ENCODE results near the gene PCNX4.

The PCNX4 gene

GRCh38 chr14:60154671-60155070, 62.9 kb downstream of the PCNX4 start:
- Histone ChIP-seq H3K36me3 (ENCODE audit: insufficient read depth, low read length) (peaks cover 15% of the 10 kb centered on the region), H2AFZ (ENCODE audit: low read depth, low read length) (no peak overlapping the region), H3K79me2 (ENCODE audit: insufficient read depth, low read length) (peaks cover 4% of the 10 kb centered on the region; the same call in 1 of the 2 replicates), H3K9me3 (ENCODE audit: insufficient read depth, low read length, severe bottlenecking) (no peaks in the 10 kb centered on the region), H3K27me3 (ENCODE audit: insufficient read depth, low read length, poor library complexity) (no peaks in the 10 kb centered on the region), H3K27ac (ENCODE audit: low read length) (no peak overlapping the region), H3K4me2 (ENCODE audit: insufficient read depth, low read length) (no peak overlapping the region), H3K4me3 (ENCODE audit: low read depth in 1 of 2, low read length in 2 of 2) (no peak overlapping the region), H3K4me1 (ENCODE audit: insufficient read depth, low read length) (peaks cover 40% of the 10 kb centered on the region), H4K20me1 (ENCODE audit: insufficient read depth, low read length) (no peaks in the 10 kb centered on the region), H3K9ac (ENCODE audit: low read depth, low read length) (no peak overlapping the region)
- ATAC-seq (ENCODE audit: insufficient read depth, low read depth), result no peak
- TF ChIP-seq EZH2 (IDR thresholded peaks at IDR 0.05; ENCODE audit: borderline replicate concordance, low read depth, low read length, severe bottlenecking), result no peak
- TF ChIP-seq, protein P1, sequence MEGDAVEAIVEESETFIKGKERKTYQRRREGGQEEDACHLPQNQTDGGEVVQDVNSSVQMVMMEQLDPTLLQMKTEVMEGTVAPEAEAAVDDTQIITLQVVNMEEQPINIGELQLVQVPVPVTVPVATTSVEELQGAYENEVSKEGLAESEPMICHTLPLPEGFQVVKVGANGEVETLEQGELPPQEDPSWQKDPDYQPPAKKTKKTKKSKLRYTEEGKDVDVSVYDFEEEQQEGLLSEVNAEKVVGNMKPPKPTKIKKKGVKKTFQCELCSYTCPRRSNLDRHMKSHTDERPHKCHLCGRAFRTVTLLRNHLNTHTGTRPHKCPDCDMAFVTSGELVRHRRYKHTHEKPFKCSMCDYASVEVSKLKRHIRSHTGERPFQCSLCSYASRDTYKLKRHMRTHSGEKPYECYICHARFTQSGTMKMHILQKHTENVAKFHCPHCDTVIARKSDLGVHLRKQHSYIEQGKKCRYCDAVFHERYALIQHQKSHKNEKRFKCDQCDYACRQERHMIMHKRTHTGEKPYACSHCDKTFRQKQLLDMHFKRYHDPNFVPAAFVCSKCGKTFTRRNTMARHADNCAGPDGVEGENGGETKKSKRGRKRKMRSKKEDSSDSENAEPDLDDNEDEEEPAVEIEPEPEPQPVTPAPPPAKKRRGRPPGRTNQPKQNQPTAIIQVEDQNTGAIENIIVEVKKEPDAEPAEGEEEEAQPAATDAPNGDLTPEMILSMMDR (IDR thresholded peaks at IDR 0.05; ENCODE audit: borderline replicate concordance, extremely low read depth, low read length, poor library complexity, severe bottlenecking), result no peak
- no peak for DNase-seq

- DNase-seq (no peak), ATAC-seq (ENCODE audit: insufficient read depth, low read depth) (no peak)
- Histone ChIP-seq H3K36me3 (ENCODE audit: insufficient read depth, low read length) (peaks cover 6% of the 10 kb centered on the region; the same call in 1 of the 2 replicates), H3K27me3 (ENCODE audit: insufficient read depth, low read length, poor library complexity) (peaks cover 3% of the 10 kb centered on the region), H3K27ac (ENCODE audit: low read length) (no peak overlapping the region), H3K4me2 (ENCODE audit: insufficient read depth, low read length) (no peak overlapping the region), H3K4me1 (ENCODE audit: insufficient read depth, low read length) (peaks cover 14% of the 10 kb centered on the region), H2AFZ (ENCODE audit: low read depth, low read length) (no peak overlapping the region), H3K79me2 (ENCODE audit: insufficient read depth, low read length) (peaks cover 14% of the 10 kb centered on the region), H3K4me3 (ENCODE audit: low read depth in 1 of 2, low read length in 2 of 2) (no peak overlapping the region), H3K9ac (ENCODE audit: low read depth, low read length) (no peak overlapping the region), H3K9me3 (ENCODE audit: insufficient read depth, low read length, severe bottlenecking) (no peaks in the 10 kb centered on the region), H4K20me1 (ENCODE audit: insufficient read depth, low read length) (no peaks in the 10 kb centered on the region)
- TF ChIP-seq, protein P1 (IDR thresholded peaks at IDR 0.05; ENCODE audit: borderline replicate concordance, extremely low read depth, low read length, poor library complexity, severe bottlenecking), result no peak
- TF ChIP-seq EZH2 (IDR thresholded peaks at IDR 0.05; ENCODE audit: borderline replicate concordance, low read depth, low read length, severe bottlenecking), result no peak
Observed at GRCh38 chr14:60160422-60160821, 68.7 kb downstream of the PCNX4 start.

- Histone ChIP-seq H3K79me2 (ENCODE audit: insufficient read depth, low read length) (peaks cover 14% of the 10 kb centered on the region), H4K20me1 (ENCODE audit: insufficient read depth, low read length) (no peaks in the 10 kb centered on the region), H3K36me3 (ENCODE audit: insufficient read depth, low read length) (peaks cover 6% of the 10 kb centered on the region; the same call in 1 of the 2 replicates), H3K9ac (ENCODE audit: low read depth, low read length) (no peak overlapping the region), H3K4me3 (ENCODE audit: low read depth in 1 of 2, low read length in 2 of 2) (no peak overlapping the region), H3K9me3 (ENCODE audit: insufficient read depth, low read length, severe bottlenecking) (no peaks in the 10 kb centered on the region), H3K27ac (ENCODE audit: low read length) (no peak overlapping the region), H3K27me3 (ENCODE audit: insufficient read depth, low read length, poor library complexity) (peaks cover 9% of the 10 kb centered on the region), H3K4me2 (ENCODE audit: insufficient read depth, low read length) (no peak overlapping the region), H3K4me1 (ENCODE audit: insufficient read depth, low read length) (peaks cover 21% of the 10 kb centered on the region), H2AFZ (ENCODE audit: low read depth, low read length) (no peak overlapping the region)
- DNase-seq, result no peak
- ATAC-seq (ENCODE audit: insufficient read depth, low read depth), result no peak
- TF ChIP-seq, protein P1 (IDR thresholded peaks at IDR 0.05; ENCODE audit: borderline replicate concordance, extremely low read depth, low read length, poor library complexity, severe bottlenecking), result no peak
- no peak for TF ChIP-seq EZH2 (IDR thresholded peaks at IDR 0.05; ENCODE audit: borderline replicate concordance, low read depth, low read length, severe bottlenecking)
Observed at GRCh38 chr14:60161196-60162107, 69.7 kb downstream of the PCNX4 start.
